Hepatocyte (in vitro differentiated cells): ENCODE results near the gene TWF2. TPM values are rescaled to one million over a fixed set of nuclear protein-coding genes. Genes with fewer than 3 reads are reported as not detected.

Experiments
- DNase-seq: peaks from one replicate; pipeline ENCODE4 v3.0.0-alpha.2; 2016; ENCODE audit warnings: low spot score
- H2AFZ ChIP-seq: fragments of 200-600 bp; sonication (generic); 2 replicates; pipeline ENCODE4 v1.6.0; 2016; ENCODE audit warnings: antibody characterized with exemption, mild to moderate bottlenecking
- H3K27ac ChIP-seq: fragments of 200-600 bp; sonication (generic); 2 replicates; pipeline ENCODE4 v1.5.1; 2016; ENCODE audit warnings: mild to moderate bottlenecking
- H3K27me3 ChIP-seq: fragments of 200-600 bp; sonication (generic); 2 replicates; pipeline ENCODE4 v1.6.1; 2016
- H3K36me3 ChIP-seq: fragments of 200-600 bp; sonication (generic); replicated peaks from 2 replicates; pipeline ENCODE4 v1.5.1; 2016; ENCODE audit warnings: low read depth; ENCODE audit not compliant: insufficient read depth
- H3K4me1 ChIP-seq: fragments of 200-600 bp; sonication (generic); 2 replicates; pipeline ENCODE4 v1.5.1; 2016; ENCODE audit warnings: mild to moderate bottlenecking, moderate library complexity; ENCODE audit not compliant: insufficient read depth
- H3K4me2 ChIP-seq: fragments of 200-600 bp; sonication (generic); 2 replicates; pipeline ENCODE4 v1.6.0; 2016
- H3K4me3 ChIP-seq: fragments of 200-600 bp; sonication (generic); 2 replicates; pipeline ENCODE4 v1.5.1; 2016; ENCODE audit warnings: mild to moderate bottlenecking
- H3K79me2 ChIP-seq: fragments of 200-600 bp; sonication (generic); 2 replicates; pipeline ENCODE4 v1.6.0; 2017; ENCODE audit warnings: mild to moderate bottlenecking
- H3K9me2 ChIP-seq: fragments of 200-600 bp; sonication (generic); replicated peaks from 2 replicates; pipeline ENCODE4 v1.6.0; 2017; ENCODE audit warnings: mild to moderate bottlenecking; ENCODE audit not compliant: insufficient read depth
- H3K9me3 ChIP-seq: fragments of 200-600 bp; sonication (generic); 2 replicates; pipeline ENCODE4 v1.5.1; 2016; ENCODE audit warnings: low read depth, mild to moderate bottlenecking
- H4K20me1 ChIP-seq: fragments of 200-600 bp; sonication (generic); 2 replicates; pipeline ENCODE4 v1.6.0; 2016; ENCODE audit warnings: mild to moderate bottlenecking; ENCODE audit not compliant: insufficient read depth, poor library complexity, severe bottlenecking
- EZH2 ChIP-seq: fragments of 200-600 bp; sonication (generic); IDR thresholded peaks from 2 replicates; pipeline ENCODE4 v1.6.1; 2016; ENCODE audit warnings: antibody characterized with exemption, mild to moderate bottlenecking, borderline replicate concordance
- EZH2phosphoT487 ChIP-seq: fragments of 200-600 bp; sonication (generic); IDR thresholded peaks from one replicate; pipeline ENCODE4 v1.6.1; 2018; ENCODE audit warnings: antibody characterized with exemption, mild to moderate bottlenecking, low read depth, moderate library complexity; ENCODE audit not compliant: unreplicated experiment, severe bottlenecking
- WGBS: methylation state at CpG from one replicate; pipeline ENCODE4 v1.1.6; 2016; ENCODE audit warnings: low lambda C conversion rate; ENCODE audit errors: missing lambda C conversion rate; 5-methylcytosine and 5-hydroxymethylcytosine counted together
- polyA plus RNA-seq: library from polyadenylated mRNA; unstranded; fragments of >200 nt; fragmentation: Nextera tagmentation; extraction: Ambion mirVana; gene quantifications from 2 replicates; pipeline ENCODE4 v1.2.1, GENCODE V29; 2016
- total RNA-seq: library from RNA; depleted of rRNA; stranded (reverse); fragments of >200 nt; gene quantifications from 2 replicates; pipeline ENCODE4 v1.2.3, GENCODE V29; 2014
- TF ChIP-seq, protein P1 (sequence below): fragments of 200-600 bp; sonication (generic); IDR thresholded peaks from 2 replicates; pipeline ENCODE4 v1.5.1; 2016; ENCODE audit warnings: antibody characterized with exemption, mild to moderate bottlenecking; ENCODE audit not compliant: poor library complexity

TWF2 gene
- total and polyA plus RNA-seq, 2 experiments from 2014 or later, result 47.4 to 52.5 TPM

DNA sequence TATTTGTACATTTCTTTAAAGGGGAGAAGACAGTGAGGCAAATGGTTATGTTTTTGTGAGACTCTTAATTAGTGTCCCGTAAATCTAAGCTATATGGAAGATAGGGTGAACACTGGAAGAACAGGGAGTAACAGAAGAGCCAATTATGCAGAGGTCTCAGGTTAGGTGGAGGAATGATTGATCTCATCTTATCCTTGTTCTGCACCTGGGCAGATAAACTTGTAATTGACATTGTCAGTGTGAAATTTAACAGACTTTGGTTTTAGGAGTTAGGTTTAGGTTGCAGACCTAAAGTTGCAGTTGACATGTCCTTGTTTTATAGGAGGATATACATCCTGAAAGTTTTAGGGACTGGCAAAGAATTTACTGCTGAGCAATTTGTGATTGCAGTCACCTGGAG lies 3.1 kb upstream of the TWF2 start:
- no peak for TF ChIP-seq EZH2phosphoT487
- no peak for TF ChIP-seq EZH2
- TF ChIP-seq, protein P1, sequence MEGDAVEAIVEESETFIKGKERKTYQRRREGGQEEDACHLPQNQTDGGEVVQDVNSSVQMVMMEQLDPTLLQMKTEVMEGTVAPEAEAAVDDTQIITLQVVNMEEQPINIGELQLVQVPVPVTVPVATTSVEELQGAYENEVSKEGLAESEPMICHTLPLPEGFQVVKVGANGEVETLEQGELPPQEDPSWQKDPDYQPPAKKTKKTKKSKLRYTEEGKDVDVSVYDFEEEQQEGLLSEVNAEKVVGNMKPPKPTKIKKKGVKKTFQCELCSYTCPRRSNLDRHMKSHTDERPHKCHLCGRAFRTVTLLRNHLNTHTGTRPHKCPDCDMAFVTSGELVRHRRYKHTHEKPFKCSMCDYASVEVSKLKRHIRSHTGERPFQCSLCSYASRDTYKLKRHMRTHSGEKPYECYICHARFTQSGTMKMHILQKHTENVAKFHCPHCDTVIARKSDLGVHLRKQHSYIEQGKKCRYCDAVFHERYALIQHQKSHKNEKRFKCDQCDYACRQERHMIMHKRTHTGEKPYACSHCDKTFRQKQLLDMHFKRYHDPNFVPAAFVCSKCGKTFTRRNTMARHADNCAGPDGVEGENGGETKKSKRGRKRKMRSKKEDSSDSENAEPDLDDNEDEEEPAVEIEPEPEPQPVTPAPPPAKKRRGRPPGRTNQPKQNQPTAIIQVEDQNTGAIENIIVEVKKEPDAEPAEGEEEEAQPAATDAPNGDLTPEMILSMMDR, result no peak
- Histone ChIP-seq H4K20me1 (peaks cover 7% of the 10 kb centered on the region), H3K9me3 (no peaks in the 10 kb centered on the region), H3K27me3 (no peaks in the 10 kb centered on the region), H3K36me3 (no peaks in the 10 kb centered on the region), H3K27ac (no peak overlapping the region), H3K79me2 (peaks cover 21% of the 10 kb centered on the region), H3K4me2 (no peak overlapping the region), H3K4me1 (peaks cover 41% of the 10 kb centered on the region), H2AFZ (no peak overlapping the region), H3K9me2 (no peaks in the 10 kb centered on the region), H3K4me3 (no peak overlapping the region)
- 63% methylated on average over 1 of the region's 1 CpG for WGBS
- DNase-seq, result no peak

- Histone ChIP-seq H2AFZ (no peak overlapping the region), H3K36me3 (no peaks in the 10 kb centered on the region), H3K79me2 (peaks cover 32% of the 10 kb centered on the region), H3K9me3 (no peaks in the 10 kb centered on the region), H3K4me1 (peaks cover 37% of the 10 kb centered on the region), H3K27me3 (no peaks in the 10 kb centered on the region), H3K9me2 (no peaks in the 10 kb centered on the region), H3K4me2 (no peak overlapping the region), H4K20me1 (peaks cover 7% of the 10 kb centered on the region), H3K4me3 (no peak overlapping the region), H3K27ac (peak overlapping the region; percentile 47)
- whole genome bisulfite sequencing, result 97% methylated on average over 4 of the region's 4 CpGs
- no peak for TF ChIP-seq EZH2phosphoT487
- no peak for TF ChIP-seq EZH2
- TF ChIP-seq, protein P1, result no peak
- no peak for DNase-seq
These were observed 2.0 kb upstream of the TWF2 start for GRCh38 chr3:52240886-52241370.

GRCh38 chr3:52240059-52240885 lies 1.3 kb upstream of the TWF2 start:
- peak overlapping the region; percentile 75 for H3K27ac ChIP-seq
- TF ChIP-seq, protein P1, result no peak
- TF ChIP-seq EZH2 (no peak), EZH2phosphoT487 (no peak)
- H3K4me3 ChIP-seq, result peak overlapping the region; percentile 90
- peaks cover 35% of the 10 kb centered on the region for H3K4me1 ChIP-seq
- 100% methylated on average over 1 of the region's 1 CpG for WGBS
- H3K36me3 ChIP-seq, result no peaks in the 10 kb centered on the region
- no peak overlapping the region for H2AFZ ChIP-seq
- no peaks in the 10 kb centered on the region for H3K9me3 ChIP-seq
- no peaks in the 10 kb centered on the region for H3K27me3 ChIP-seq
- H3K9me2 ChIP-seq, result no peaks in the 10 kb centered on the region
- H3K79me2 ChIP-seq, result peaks cover 38% of the 10 kb centered on the region
- H3K4me2 ChIP-seq, result peak overlapping the region; percentile 92
- H4K20me1 ChIP-seq, result peaks cover 7% of the 10 kb centered on the region
- DNase-seq, result peak; percentile 80
